Heart left ventricle (tissue), 16 donors: ENCODE data around the gene PANK4. TPM values are rescaled to one million over a fixed set of nuclear protein-coding genes. Genes with fewer than 3 reads are reported as not detected.

Experiments used
- ATAC-seq, 4 donors: fragments of 200-7000 bp; cut with Tn5 transposase; one replicate each; pipeline ENCODE4 v1.9.1; 2020 to 2022; ENCODE audit warnings: moderate library complexity in 4 of 4, mild to moderate bottlenecking in 3 of 4, moderate number of reproducible peaks in 1 of 4
- DNase-seq, 5 donors: peaks; one replicate each; pipeline ENCODE4 v3.0.0-alpha.2; 2020
- H3K27ac ChIP-seq, 12 donors: fragments of 200-600 bp; sonication (generic) in 4 of 12; one replicate each; pipeline versions ENCODE4 v1.5.0 to v1.8.0; 2016 to 2022; ENCODE audit warnings: mild to moderate bottlenecking in 2 of 12
- H3K27me3 ChIP-seq, 9 donors: fragments of 200-600 bp; sonication (generic) in 2 of 9; one replicate each; pipeline versions ENCODE4 v1.5.1 to v1.8.0; 2016 to 2022; ENCODE audit warnings: mild to moderate bottlenecking in 3 of 9
- H3K36me3 ChIP-seq, 9 donors: fragments of 200-600 bp; sonication (generic) in 2 of 9; one replicate each; pipeline versions ENCODE4 v1.5.0 to v1.8.0; 2018 to 2022; ENCODE audit warnings: mild to moderate bottlenecking in 2 of 9
- H3K4me1 ChIP-seq, 12 donors: fragments of 200-600 bp; sonication (generic) in 4 of 12; one replicate each; pipeline versions ENCODE4 v1.5.0 to v1.8.0; 2016 to 2022; ENCODE audit warnings: mild to moderate bottlenecking in 3 of 12
- H3K4me3 ChIP-seq, 12 donors: fragments of 200-600 bp; sonication (generic) in 4 of 12; one replicate each; pipeline versions ENCODE4 v1.5.0 to v1.8.0; 2017 to 2022; ENCODE audit warnings: mild to moderate bottlenecking in 9 of 12, moderate library complexity in 4 of 12
- H3K9me3 ChIP-seq, 12 donors: fragments of 200-600 bp; sonication (generic) in 4 of 12; one replicate each; pipeline versions ENCODE4 v1.5.0 to v1.8.0; 2016 to 2022; ENCODE audit warnings: mild to moderate bottlenecking in 1 of 12
- CTCF ChIP-seq, 12 donors: fragments of 200-600 bp; sonication (generic) in 4 of 12; IDR thresholded peaks; one replicate each; pipeline versions ENCODE4 v1.5.0 to v1.8.0; 2018 to 2022; ENCODE audit warnings: antibody characterized with exemption in 12 of 12, mild to moderate bottlenecking in 5 of 12
- POLR2A ChIP-seq, 2 donors: fragments of 450-650 bp; IDR thresholded peaks; one replicate each; pipeline ENCODE4 v1.6.1; 2017; ENCODE audit warnings: antibody characterized with exemption in 2 of 2, mild to moderate bottlenecking in 2 of 2, moderate library complexity in 2 of 2
- WGBS, 4 donors: extraction: QIAGEN DNeasy Blood & Tissue Kit in 2 of 4; methylation state at CpG; one replicate each; pipeline versions ENCODE4 v1.1.5 to v1.1.7; 2013 to 2018; 5-methylcytosine and 5-hydroxymethylcytosine counted together
- intact Hi-C, 10 donors: fragments of 100-400 bp; cut with DNase I; formaldehyde crosslinking; loops; one replicate each; pipeline versions ENCODE4 v1.11.1 to v1.14.2; 2022
- polyA plus RNA-seq, 2 donors: library from polyadenylated mRNA; stranded (reverse); fragments of 200-250 nt; gene quantifications; one replicate each; pipeline ENCODE4 v1.2.3, GENCODE V29; 2013
- total RNA-seq, 9 donors: library from RNA; depleted of rRNA in 2 of 9; stranded (reverse); fragments of >200 nt in 2 of 9; fragmentation: NEBNext Ultra II Directional in 3 of 9; extraction: Animal tissue kit (Norgen Biotek cat#: 25700) in 3 of 9; gene quantifications; one replicate each; pipeline versions ENCODE4 v1.1.0 to v1.2.4, GENCODE V29; 2016 to 2023
- donor health status: ischemic (EF 13 %, LVEDD 7.1; RV severe dilation, severe dysfunction).
- donor health status: healthy with polysubstance abuse.
- donor health status: DM: no; HTN: yes; CAD: no.
- donor health status: DM: no; HTN: no; CAD: no.
- donor health status: ischemic (EF 25% LVEDD 6.9; RV normal size, moderate dysfunction).
- donor health status: ischemic (EF 25% LVEDD 5.7; RV mildly dilated, moderate dysfunction).
- donor health status: healthy.
- donor health status: DM: yes; HTN: yes; CAD: no.
- donor health status: ischemic (EF 35%, LVEDD 5.7; RV mildly dilated, moderate dysfunction).
- donor health status: nonischemic (EF 11% LVEDD 7.7; RV severe dilation, severe dysfunction).
- donor health status: DM: yes; HTN: yes; CAD: no.
- donor health status: PGD.
- donor health status: ischemic (EF 29% LVEDD 5.4; RV normal size, mild dysfunction).
- donor health status: nonischemic (EF 23%, LVEDD 6.1; RV moderate dilation, normal function).

Gene PANK4
- total and polyA plus RNA-seq, 11 donors, result 27.2 to 43.0 (median 34.4) TPM

DNA sequence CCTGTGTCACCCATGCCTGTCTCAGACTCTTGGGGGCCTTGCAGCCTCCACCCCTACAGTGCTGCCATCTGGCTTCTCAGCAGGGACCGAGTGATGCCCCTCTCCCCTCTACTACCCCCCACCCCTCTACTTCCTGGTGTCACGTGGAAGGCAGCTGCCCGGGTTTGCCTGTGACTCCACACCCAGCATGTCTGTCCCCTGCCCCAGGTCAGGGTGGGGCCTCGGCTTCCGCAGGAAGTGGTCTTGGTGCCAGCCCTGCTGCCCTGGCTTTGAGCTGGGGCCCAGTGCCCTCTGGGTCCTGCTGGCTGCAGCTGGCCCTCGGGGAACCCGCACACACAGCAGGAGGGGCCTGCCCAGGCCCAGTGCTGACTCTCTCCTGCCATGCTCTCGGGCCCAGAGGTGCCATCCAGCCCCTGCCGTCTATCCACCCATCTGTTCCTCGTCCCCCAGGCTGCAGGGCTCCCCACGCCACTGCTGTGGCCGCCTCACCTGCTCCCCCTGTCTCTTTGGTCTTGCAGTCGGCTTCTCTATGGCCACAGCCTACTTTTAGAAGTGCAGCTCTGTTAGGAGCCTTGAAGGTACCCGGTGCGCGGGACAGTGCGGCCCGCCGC lies 26.3 kb downstream of the PANK4 start:
- intact Hi-C loops, result no loop called here
- 51 to 62% (median 60%) methylated on average over 19 of the region's 19 CpGs for WGBS, 4 donors

GRCh38 chr1:2499260-2499659 lies 27.1 kb downstream of the PANK4 start:
- intact Hi-C loops, result no loop called here
- ATAC-seq, result no peak
- 42 to 64% (median 58%) methylated on average over 3 to 4 of the region's 4 CpGs for WGBS, 4 donors
- Histone ChIP-seq H3K4me3 (no peak overlapping the region), H3K4me1 (peaks cover 0 to 6% (median 0%) of the 10 kb centered on the region in 12 donors), H3K36me3 (no peaks in the 10 kb centered on the region), H3K27me3 (peaks cover 3 to 56% (median 21%) of the 10 kb centered on the region in 9 donors), H3K27ac (no peak overlapping the region), H3K9me3 (no peaks in the 10 kb centered on the region)
- TF ChIP-seq POLR2A (IDR thresholded peaks at IDR 0.05), result no peak
- TF ChIP-seq CTCF (IDR thresholded peaks at IDR 0.05), result no peak
- DNase-seq, result no peak

More for the DNA sequence above, 26.3 kb downstream of the PANK4 start:
- Histone ChIP-seq H3K4me3 (no peak overlapping the region), H3K27me3 (peaks cover 4 to 64% (median 22%) of the 10 kb centered on the region in 9 donors), H3K27ac (no peak overlapping the region), H3K4me1 (peaks cover 0 to 12% (median 5%) of the 10 kb centered on the region in 12 donors), H3K9me3 (no peaks in the 10 kb centered on the region), H3K36me3 (no peaks in the 10 kb centered on the region)
- TF ChIP-seq CTCF (IDR thresholded peaks at IDR 0.05) (no peak), POLR2A (IDR thresholded peaks at IDR 0.05) (no peak)
- ATAC-seq (no peak), DNase-seq (no peak)

DNA sequence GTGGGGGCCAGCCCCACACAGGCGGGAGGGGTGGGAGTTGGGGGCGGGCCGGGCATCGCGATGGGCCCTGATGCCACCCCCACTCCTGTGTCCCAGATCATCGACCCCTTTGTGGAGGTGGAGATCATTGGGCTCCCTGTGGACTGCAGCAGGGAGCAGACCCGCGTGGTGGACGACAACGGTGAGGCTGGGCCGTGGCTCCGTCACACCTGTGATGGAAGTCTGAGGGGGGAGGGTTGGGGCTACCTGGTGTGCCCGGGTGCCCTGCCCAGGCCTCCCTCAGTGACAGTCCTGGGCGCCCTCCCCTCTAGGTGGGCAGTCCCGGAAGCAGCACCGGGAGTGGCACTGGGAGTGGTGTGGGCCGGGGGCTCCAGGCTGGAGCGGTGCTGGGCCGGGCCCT lies 27.7 kb downstream of the PANK4 start:
- DNase-seq (no peak), ATAC-seq (no peak)
- H3K27me3 ChIP-seq, result peaks cover 0 to 50% (median 21%) of the 10 kb centered on the region in 9 donors
- no peak overlapping the region for H3K27ac ChIP-seq
- intact Hi-C loops, result no loop called here
- WGBS, 4 donors, result 73 to 83% (median 77%) methylated on average over 5 to 19 of the region's 19 CpGs
- no peaks in the 10 kb centered on the region for H3K36me3 ChIP-seq
- H3K4me1 ChIP-seq, result peaks cover 0 to 6% (median 0%) of the 10 kb centered on the region in 12 donors
- H3K4me3 ChIP-seq, result no peak overlapping the region
- H3K9me3 ChIP-seq, result no peaks in the 10 kb centered on the region
- TF ChIP-seq POLR2A (IDR thresholded peaks at IDR 0.05) (no peak), CTCF (IDR thresholded peaks at IDR 0.05) (no peak)

- no peaks in the 10 kb centered on the region for H3K9me3 ChIP-seq
- 47 to 57% (median 52%) methylated on average over 2 to 4 of the region's 4 CpGs for WGBS, 4 donors
- DNase-seq (no peak), ATAC-seq (no peak)
- no peak overlapping the region for H3K4me3 ChIP-seq
- no peak overlapping the region for H3K27ac ChIP-seq
- peaks cover 0 to 42% (median 15%) of the 10 kb centered on the region in 9 donors for H3K27me3 ChIP-seq
- TF ChIP-seq POLR2A (IDR thresholded peaks at IDR 0.05) (no peak), CTCF (IDR thresholded peaks at IDR 0.05) (no peak)
- H3K36me3 ChIP-seq, result no peaks in the 10 kb centered on the region
- peaks cover 0 to 6% (median 0%) of the 10 kb centered on the region in 12 donors for H3K4me1 ChIP-seq
- intact Hi-C loops, result no loop called here
Measured at GRCh38 chr1:2497891-2498290, 28.5 kb downstream of the PANK4 start.
